ENCODE results near the gene EEF2K. TPM values are rescaled to one million over a fixed set of nuclear protein-coding genes. Genes with fewer than 3 reads are reported as not detected.

EEF2K gene
- total and polyA plus RNA-seq, 2 of the 13 experiments (the other 11 are each of a cell fraction or from before 2014, with no cell fraction given), result 22.0 to 23.8 TPM

DNA sequence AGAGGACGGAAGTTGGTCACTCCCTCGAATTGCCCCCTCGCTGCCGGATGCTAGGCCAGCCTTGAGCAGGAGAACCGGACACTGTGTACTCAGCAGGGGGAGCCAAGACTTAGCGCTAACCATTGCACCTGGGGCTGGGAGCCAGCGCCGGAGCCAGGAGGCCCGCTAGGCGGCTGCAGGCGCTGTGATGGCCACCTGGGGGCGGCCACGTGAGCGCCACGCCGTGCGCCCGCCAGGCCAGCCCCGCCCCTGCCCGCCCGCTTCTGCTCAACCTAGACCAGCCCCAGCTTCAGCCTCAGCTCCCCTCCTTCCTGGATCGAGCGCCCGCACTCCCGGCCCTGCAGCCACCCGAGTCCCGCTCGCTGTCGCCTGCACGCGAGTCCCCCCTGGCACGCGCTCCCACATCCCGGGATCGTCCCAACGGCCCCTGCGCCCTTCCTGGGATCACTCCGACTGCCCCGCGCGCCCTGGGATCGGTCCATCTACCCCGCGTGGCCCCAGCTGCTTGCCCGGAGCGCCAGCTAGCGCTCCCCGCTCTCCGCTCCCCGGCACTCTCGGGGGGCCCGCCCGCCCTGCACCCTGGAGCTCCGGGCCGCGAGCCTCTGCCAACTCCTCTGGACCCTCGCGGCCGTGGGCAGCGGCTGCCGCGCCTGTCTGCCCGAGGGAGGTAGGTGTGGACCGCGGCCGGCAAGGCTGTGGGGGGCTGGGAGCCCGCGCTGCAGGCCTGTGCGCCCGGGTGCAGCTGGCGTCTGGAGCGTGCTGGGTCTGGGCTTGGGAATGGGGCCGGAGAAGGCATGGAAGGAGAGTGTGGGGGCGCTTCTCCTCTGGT lies at the start of gene EEF2K (continued):
- peak; percentile 84 for TF ChIP-seq MAF1 (CRISPR knock-in tag; IDR thresholded peaks at IDR 0.05; ENCODE audit: borderline replicate concordance)
- no peak for TF ChIP-seq NFIB (CRISPR knock-in tag; IDR thresholded peaks at IDR 0.05; ENCODE audit: borderline replicate concordance)
- peak; percentile 38 for TF ChIP-seq ZFP36 (IDR thresholded peaks at IDR 0.05; ENCODE audit: borderline replicate concordance, low read depth, low read length, partially characterized antibody)
- no peak for TF ChIP-seq ATM (IDR thresholded peaks at IDR 0.05; ENCODE audit: borderline replicate concordance)
- TF ChIP-seq ISL2 (CRISPR knock-in tag; IDR thresholded peaks at IDR 0.05), result peak; percentile 84
- TF ChIP-seq GRHL1 (CRISPR knock-in tag; conservative IDR thresholded peaks at IDR 0.05), result no peak
- peak; percentile 91 for TF ChIP-seq TFDP2 (CRISPR knock-in tag; IDR thresholded peaks at IDR 0.05)
- TF ChIP-seq NAIF1 (CRISPR knock-in tag; IDR thresholded peaks at IDR 0.05; ENCODE audit: borderline replicate concordance), result peak; percentile 30; the same call in 1 of the 2 replicates
- peak; percentile 91 for TF ChIP-seq GFI1 (CRISPR knock-in tag; IDR thresholded peaks at IDR 0.05; ENCODE audit: borderline replicate concordance)
- TF ChIP-seq NFE2L1 (CRISPR knock-in tag; IDR thresholded peaks at IDR 0.05; ENCODE audit: borderline replicate concordance), result peak; percentile 49; the same call in 1 of the 2 replicates
- peak; percentile 28; the same call in 1 of the 2 replicates for TF ChIP-seq PITX1 (CRISPR knock-in tag; IDR thresholded peaks at IDR 0.05)
- no peak for TF ChIP-seq ATF7 (IDR thresholded peaks at IDR 0.05)
- TF ChIP-seq ATF7 (CRISPR knock-in tag; IDR thresholded peaks at IDR 0.05), result peak; percentile 66; the same call in 1 of the 2 replicates
- TF ChIP-seq, protein P1, sequence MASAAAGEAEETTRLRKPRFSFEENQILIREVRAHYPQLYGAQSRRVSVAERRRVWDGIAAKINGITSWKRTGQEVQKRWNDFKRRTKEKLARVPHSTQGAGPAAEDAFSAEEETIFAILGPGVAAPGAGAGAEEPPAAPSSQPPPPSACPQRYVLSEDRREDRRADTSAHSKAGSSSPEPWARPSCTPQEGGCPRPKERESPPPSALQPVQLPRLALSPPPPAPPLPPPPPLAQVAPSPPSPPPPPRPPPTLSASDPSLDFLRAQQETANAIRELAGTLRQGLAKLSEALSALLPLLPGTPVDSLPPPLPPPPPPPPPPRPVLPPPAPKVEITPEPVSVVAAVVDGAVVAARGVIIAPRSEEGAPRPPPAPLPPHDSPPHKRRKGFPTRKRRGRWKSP (CRISPR knock-in tag; IDR thresholded peaks at IDR 0.05), result peak; percentile 100
- peak; percentile 60 for TF ChIP-seq ZFP1 (CRISPR knock-in tag; IDR thresholded peaks at IDR 0.05)
- no peak for TF ChIP-seq FOXA1 (IDR thresholded peaks at IDR 0.05)
- peak; percentile 97 for TF ChIP-seq FOXA1 (CRISPR knock-in tag; IDR thresholded peaks at IDR 0.05)
- TF ChIP-seq, protein P2, sequence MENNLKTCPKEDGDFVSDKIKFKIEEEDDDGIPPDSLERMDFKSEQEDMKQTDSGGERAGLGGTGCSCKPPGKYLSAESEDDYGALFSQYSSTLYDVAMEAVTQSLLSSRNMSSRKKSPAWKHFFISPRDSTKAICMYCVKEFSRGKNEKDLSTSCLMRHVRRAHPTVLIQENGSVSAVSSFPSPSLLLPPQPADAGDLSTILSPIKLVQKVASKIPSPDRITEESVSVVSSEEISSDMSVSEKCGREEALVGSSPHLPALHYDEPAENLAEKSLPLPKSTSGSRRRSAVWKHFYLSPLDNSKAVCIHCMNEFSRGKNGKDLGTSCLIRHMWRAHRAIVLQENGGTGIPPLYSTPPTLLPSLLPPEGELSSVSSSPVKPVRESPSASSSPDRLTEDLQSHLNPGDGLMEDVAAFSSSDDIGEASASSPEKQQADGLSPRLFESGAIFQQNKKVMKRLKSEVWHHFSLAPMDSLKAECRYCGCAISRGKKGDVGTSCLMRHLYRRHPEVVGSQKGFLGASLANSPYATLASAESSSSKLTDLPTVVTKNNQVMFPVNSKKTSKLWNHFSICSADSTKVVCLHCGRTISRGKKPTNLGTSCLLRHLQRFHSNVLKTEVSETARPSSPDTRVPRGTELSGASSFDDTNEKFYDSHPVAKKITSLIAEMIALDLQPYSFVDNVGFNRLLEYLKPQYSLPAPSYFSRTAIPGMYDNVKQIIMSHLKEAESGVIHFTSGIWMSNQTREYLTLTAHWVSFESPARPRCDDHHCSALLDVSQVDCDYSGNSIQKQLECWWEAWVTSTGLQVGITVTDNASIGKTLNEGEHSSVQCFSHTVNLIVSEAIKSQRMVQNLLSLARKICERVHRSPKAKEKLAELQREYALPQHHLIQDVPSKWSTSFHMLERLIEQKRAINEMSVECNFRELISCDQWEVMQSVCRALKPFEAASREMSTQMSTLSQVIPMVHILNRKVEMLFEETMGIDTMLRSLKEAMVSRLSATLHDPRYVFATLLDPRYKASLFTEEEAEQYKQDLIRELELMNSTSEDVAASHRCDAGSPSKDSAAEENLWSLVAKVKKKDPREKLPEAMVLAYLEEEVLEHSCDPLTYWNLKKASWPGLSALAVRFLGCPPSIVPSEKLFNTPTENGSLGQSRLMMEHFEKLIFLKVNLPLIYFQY (CRISPR knock-in tag; IDR thresholded peaks at IDR 0.05; ENCODE audit: borderline replicate concordance), result peak; percentile 92
- 0 out of 2 replicates have a peak, but pooled peaks have one; percentile 53 for TF ChIP-seq FIP1L1 (IDR thresholded peaks at IDR 0.05; ENCODE audit: borderline replicate concordance, insufficient read depth, low read depth, low read length)
- TF ChIP-seq ZFP36L2 (CRISPR knock-in tag; IDR thresholded peaks at IDR 0.05), result no peak

Data from HepG2 (cell line).